K562 (cell line): Measurements from ENCODE around the gene SMG5. TPM values are rescaled to one million over a fixed set of nuclear protein-coding genes. Genes with fewer than 3 reads are reported as not detected.
A peak's percentile ranks its signal among the peaks of the same experiment; 100 is the strongest.

ENCODE experiments used
- EHMT2 ChIP-seq: fragments of 450-650 bp; IDR thresholded peaks from 2 replicates; pipeline ENCODE4 v1.6.1; 2018; ENCODE audit warnings: antibody characterized with exemption
- EZH2 ChIP-seq: IDR thresholded peaks from 2 replicates; pipeline ENCODE4 v1.6.1; 2012; ENCODE audit warnings: low read depth, mild to moderate bottlenecking, inconsistent platforms, low read length, borderline replicate concordance
- FOXA3 ChIP-seq, 2 experiments: fragments of 450-650 bp in 1 of 2; sonication (generic) in 1 of 2; formaldehyde crosslinking; IDR thresholded peaks in 1 of 2; conservative IDR thresholded peaks in 1 of 2; 2 replicates each; pipeline versions ENCODE4 v1.4.0 to v1.8.0; 2020 to 2022; ENCODE audit warnings: mild to moderate bottlenecking in 2 of 2, missing genetic modification reagents in 1 of 2
- FOXJ2 ChIP-seq: fragments of 200-800 bp; sonication (Bioruptor generic); IDR thresholded peaks from 2 replicates; pipeline ENCODE4 v1.6.1; 2016; ENCODE audit warnings: missing genetic modification characterization, missing compliant biosample characterization
- MEF2D ChIP-seq: conservative IDR thresholded peaks from 2 replicates; pipeline ENCODE4 v1.6.1; 2016; ENCODE audit warnings: low read depth, missing genetic modification characterization, missing compliant biosample characterization
- NBN ChIP-seq: fragments of 450-650 bp; IDR thresholded peaks from 2 replicates; pipeline ENCODE4 v1.6.1; 2016; ENCODE audit warnings: low read depth, mild to moderate bottlenecking
- SRF ChIP-seq, 2 experiments: fragments of 250-450, 450-650 bp in 1 of 2; sonication (Bioruptor Pico) in 1 of 2; sonication (generic) in 1 of 2; formaldehyde crosslinking; IDR thresholded peaks; 2 replicates each; pipeline versions ENCODE4 v1.5.0 to v1.5.1; 2020 to 2022; ENCODE audit warnings: mild to moderate bottlenecking in 1 of 2, missing genetic modification reagents in 1 of 2
- TAF9B ChIP-seq: fragments of 450-650 bp; IDR thresholded peaks from 2 replicates; pipeline ENCODE4 v1.6.1; 2018; ENCODE audit warnings: mild to moderate bottlenecking; ENCODE audit not compliant: partially characterized antibody
- ZC3H11A ChIP-seq: IDR thresholded peaks from 2 replicates; pipeline ENCODE4 v1.6.1; 2012; ENCODE audit warnings: low read depth, low read length, improper control_type of control experiment
- ZFP1 ChIP-seq: fragments of 450-650 bp; formaldehyde crosslinking; IDR thresholded peaks from 2 replicates; pipeline ENCODE4 v1.4.0; 2020; ENCODE audit warnings: mild to moderate bottlenecking, mixed read lengths
- ZFX ChIP-seq: sonication (generic); formaldehyde crosslinking; IDR thresholded peaks from 2 replicates; pipeline ENCODE4 v1.8.0; 2022; ENCODE audit warnings: mild to moderate bottlenecking, missing genetic modification reagents, moderate library complexity
- ZNF311 ChIP-seq: fragments of 250-450 bp; sonication (Bioruptor Pico); IDR thresholded peaks from 2 replicates; pipeline ENCODE4 v1.4.0; 2020; ENCODE audit warnings: mild to moderate bottlenecking, moderate library complexity
- polyA plus RNA-seq, 8 experiments: library from polyadenylated mRNA; depleted of rRNA in 4 of 8; stranded (reverse) in 5 of 8; unstranded in 3 of 8; fragments of >200 nt; fragmentation: Nextera tagmentation in 2 of 8; fragmentation: Illumina TruSeq in 1 of 8; extraction: Ambion mirVana in 2 of 8; extraction: Trizol in 1 of 8; gene quantifications; 2 replicates each; pipeline versions ENCODE4 v1.2.1 to v1.2.3, GENCODE V29; 2011 to 2014; ENCODE audit warnings: inconsistent platforms in 1 of 8, missing spikeins in 1 of 8
- total RNA-seq, 7 experiments: library from RNA; depleted of rRNA in 6 of 7; stranded (reverse); fragments of >200 nt in 6 of 7; fragmentation: Illumina TruSeq in 2 of 7; extraction: Trizol in 2 of 7; gene quantifications; 2 replicates each; pipeline versions ENCODE4 v1.2.1 to v1.2.3, GENCODE V29; 2011 to 2021; ENCODE audit warnings: low replicate concordance in 1 of 7
- TF ChIP-seq, protein P1 (sequence below), 2 experiments: IDR thresholded peaks; 2 replicates each; pipeline ENCODE4 v1.6.1; 2011; ENCODE audit warnings: borderline replicate concordance in 1 of 2, control low read depth in 1 of 2, low read depth in 1 of 2, low read length in 1 of 2, mild to moderate bottlenecking in 1 of 2, mixed read lengths in 1 of 2, moderate library complexity in 1 of 2; ENCODE audit not compliant: insufficient read depth in 1 of 2, insufficient read length in 1 of 2, poor library complexity in 1 of 2, severe bottlenecking in 1 of 2; ENCODE audit errors: extremely low read depth in 1 of 2
- TF ChIP-seq, protein P2 (sequence below): sonication (generic); formaldehyde crosslinking; IDR thresholded peaks from 2 replicates; pipeline ENCODE4 v1.8.0; 2022; ENCODE audit warnings: missing genetic modification reagents, mild to moderate bottlenecking, borderline replicate concordance
- TF ChIP-seq, protein P3 (sequence below): sonication (generic); formaldehyde crosslinking; IDR thresholded peaks from 2 replicates; pipeline ENCODE4 v1.8.0; 2023; ENCODE audit warnings: mild to moderate bottlenecking, missing genetic modification reagents
- TF ChIP-seq, protein P4 (sequence below): conservative IDR thresholded peaks from 2 replicates; pipeline ENCODE4 v1.6.1; 2011; ENCODE audit warnings: low read depth, mild to moderate bottlenecking, low read length; ENCODE audit not compliant: control insufficient read depth
- TF ChIP-seq, protein P5 (sequence below): fragments of 450-650 bp; IDR thresholded peaks from 2 replicates; pipeline ENCODE4 v1.6.1; 2016; ENCODE audit warnings: borderline replicate concordance

The SMG5 gene
- total and polyA plus RNA-seq, 9 of the 15 experiments (the other 6 are each of a cell fraction or from before 2014, with no cell fraction given) = 1.4 to 85.9 (median 53.0) TPM

DNA sequence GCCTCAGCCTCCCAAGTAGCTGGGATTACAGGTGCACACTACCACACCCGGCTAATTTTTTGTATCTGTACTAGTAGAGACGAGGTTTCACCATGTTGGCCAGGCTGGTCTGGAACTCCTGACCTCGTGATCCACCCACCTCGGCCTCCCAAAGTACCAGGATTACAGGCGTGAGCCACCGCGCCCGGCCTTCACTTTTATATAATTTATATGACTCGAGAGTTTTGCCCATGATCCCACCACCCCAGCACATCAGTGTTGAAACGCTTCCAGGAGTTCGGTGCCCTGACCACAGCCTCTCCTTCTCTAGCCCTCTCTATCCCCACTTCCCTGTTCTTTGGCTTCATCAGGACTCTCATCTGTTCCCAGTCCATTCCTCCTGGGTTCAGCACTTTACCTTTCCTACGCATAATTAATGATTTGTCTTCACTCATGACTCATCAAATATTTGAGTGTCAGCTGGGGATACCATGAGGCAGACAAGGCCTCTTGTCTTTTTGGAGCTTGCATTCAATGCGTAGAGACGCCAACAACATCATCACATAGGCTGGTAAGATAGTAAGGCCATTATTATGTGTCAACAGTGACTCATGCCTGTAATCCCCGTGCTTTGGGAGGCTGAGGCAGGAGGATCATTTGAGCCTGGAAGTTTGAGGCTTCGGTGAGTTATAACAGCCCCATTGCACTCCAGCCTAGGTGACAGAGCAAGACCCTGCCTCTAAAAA lies 68.4 kb downstream of the SMG5 start (continued):
- TF ChIP-seq, protein P1, sequence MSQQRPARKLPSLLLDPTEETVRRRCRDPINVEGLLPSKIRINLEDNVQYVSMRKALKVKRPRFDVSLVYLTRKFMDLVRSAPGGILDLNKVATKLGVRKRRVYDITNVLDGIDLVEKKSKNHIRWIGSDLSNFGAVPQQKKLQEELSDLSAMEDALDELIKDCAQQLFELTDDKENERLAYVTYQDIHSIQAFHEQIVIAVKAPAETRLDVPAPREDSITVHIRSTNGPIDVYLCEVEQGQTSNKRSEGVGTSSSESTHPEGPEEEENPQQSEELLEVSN (IDR thresholded peaks at IDR 0.05; ENCODE audit: borderline replicate concordance in 1 of 2, extremely low read depth in 1 of 2, insufficient read depth in 1 of 2, insufficient read length in 1 of 2, low read depth in 1 of 2, low read length in 1 of 2, poor library complexity in 1 of 2, severe bottlenecking in 1 of 2) = peak in 1 of 2 experiments; percentile 13
- peak; percentile 57 for TF ChIP-seq TAF9B
- TF ChIP-seq, protein P2, sequence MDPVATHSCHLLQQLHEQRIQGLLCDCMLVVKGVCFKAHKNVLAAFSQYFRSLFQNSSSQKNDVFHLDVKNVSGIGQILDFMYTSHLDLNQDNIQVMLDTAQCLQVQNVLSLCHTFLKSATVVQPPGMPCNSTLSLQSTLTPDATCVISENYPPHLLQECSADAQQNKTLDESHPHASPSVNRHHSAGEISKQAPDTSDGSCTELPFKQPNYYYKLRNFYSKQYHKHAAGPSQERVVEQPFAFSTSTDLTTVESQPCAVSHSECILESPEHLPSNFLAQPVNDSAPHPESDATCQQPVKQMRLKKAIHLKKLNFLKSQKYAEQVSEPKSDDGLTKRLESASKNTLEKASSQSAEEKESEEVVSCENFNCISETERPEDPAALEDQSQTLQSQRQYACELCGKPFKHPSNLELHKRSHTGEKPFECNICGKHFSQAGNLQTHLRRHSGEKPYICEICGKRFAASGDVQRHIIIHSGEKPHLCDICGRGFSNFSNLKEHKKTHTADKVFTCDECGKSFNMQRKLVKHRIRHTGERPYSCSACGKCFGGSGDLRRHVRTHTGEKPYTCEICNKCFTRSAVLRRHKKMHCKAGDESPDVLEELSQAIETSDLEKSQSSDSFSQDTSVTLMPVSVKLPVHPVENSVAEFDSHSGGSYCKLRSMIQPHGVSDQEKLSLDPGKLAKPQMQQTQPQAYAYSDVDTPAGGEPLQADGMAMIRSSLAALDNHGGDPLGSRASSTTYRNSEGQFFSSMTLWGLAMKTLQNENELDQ (CRISPR knock-in tag) = no peak
- TF ChIP-seq, protein P3, sequence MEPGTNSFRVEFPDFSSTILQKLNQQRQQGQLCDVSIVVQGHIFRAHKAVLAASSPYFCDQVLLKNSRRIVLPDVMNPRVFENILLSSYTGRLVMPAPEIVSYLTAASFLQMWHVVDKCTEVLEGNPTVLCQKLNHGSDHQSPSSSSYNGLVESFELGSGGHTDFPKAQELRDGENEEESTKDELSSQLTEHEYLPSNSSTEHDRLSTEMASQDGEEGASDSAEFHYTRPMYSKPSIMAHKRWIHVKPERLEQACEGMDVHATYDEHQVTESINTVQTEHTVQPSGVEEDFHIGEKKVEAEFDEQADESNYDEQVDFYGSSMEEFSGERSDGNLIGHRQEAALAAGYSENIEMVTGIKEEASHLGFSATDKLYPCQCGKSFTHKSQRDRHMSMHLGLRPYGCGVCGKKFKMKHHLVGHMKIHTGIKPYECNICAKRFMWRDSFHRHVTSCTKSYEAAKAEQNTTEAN (CRISPR knock-in tag) = no peak
- TF ChIP-seq, protein P4, sequence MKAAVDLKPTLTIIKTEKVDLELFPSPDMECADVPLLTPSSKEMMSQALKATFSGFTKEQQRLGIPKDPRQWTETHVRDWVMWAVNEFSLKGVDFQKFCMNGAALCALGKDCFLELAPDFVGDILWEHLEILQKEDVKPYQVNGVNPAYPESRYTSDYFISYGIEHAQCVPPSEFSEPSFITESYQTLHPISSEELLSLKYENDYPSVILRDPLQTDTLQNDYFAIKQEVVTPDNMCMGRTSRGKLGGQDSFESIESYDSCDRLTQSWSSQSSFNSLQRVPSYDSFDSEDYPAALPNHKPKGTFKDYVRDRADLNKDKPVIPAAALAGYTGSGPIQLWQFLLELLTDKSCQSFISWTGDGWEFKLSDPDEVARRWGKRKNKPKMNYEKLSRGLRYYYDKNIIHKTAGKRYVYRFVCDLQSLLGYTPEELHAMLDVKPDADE = no peak
- TF ChIP-seq ZNF311 = no peak
- 0 out of 2 replicates have a peak, but pooled peaks have one; percentile 18 for TF ChIP-seq FOXJ2
- no peak for TF ChIP-seq ZFP1 (CRISPR knock-in tag)
- no peak for TF ChIP-seq SRF (CRISPR knock-in tag; IDR thresholded peaks at IDR 0.05)
- peak; percentile 43 for TF ChIP-seq ZFX
- TF ChIP-seq, protein P5, sequence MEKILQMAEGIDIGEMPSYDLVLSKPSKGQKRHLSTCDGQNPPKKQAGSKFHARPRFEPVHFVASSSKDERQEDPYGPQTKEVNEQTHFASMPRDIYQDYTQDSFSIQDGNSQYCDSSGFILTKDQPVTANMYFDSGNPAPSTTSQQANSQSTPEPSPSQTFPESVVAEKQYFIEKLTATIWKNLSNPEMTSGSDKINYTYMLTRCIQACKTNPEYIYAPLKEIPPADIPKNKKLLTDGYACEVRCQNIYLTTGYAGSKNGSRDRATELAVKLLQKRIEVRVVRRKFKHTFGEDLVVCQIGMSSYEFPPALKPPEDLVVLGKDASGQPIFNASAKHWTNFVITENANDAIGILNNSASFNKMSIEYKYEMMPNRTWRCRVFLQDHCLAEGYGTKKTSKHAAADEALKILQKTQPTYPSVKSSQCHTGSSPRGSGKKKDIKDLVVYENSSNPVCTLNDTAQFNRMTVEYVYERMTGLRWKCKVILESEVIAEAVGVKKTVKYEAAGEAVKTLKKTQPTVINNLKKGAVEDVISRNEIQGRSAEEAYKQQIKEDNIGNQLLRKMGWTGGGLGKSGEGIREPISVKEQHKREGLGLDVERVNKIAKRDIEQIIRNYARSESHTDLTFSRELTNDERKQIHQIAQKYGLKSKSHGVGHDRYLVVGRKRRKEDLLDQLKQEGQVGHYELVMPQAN = no peak; the same call in 1 of the 2 replicates
- TF ChIP-seq NBN = 0 out of 2 replicates have a peak, but pooled peaks have one; percentile 21
- TF ChIP-seq ZC3H11A = no peak
- peak; percentile 63; the same call in 1 of the 2 replicates for TF ChIP-seq EHMT2
- peak in 1 of 2 experiments; percentile 83; a peak in 2 of 4 replicates for TF ChIP-seq FOXA3 (CRISPR knock-in tag; conservative IDR thresholded peaks at IDR 0.05 in 1 of 2, IDR thresholded peaks at IDR 0.05 in 1 of 2)
- TF ChIP-seq MEF2D (tag) = no peak
- no peak for TF ChIP-seq EZH2
